OCI-M1 (cell line): Measurements from ENCODE around the gene ITGB5.
"Not testable (repeated sequence)": the region's sequence is repeated elsewhere in the genome, so short reads cannot be mapped to it uniquely, and the experiment has no call there.

ENCODE experiments used
- DNase-seq: peaks from one replicate; lab custom pipeline; 2025; lab: John Stamatoyannopoulos, UW

Gene ITGB5

DNA sequence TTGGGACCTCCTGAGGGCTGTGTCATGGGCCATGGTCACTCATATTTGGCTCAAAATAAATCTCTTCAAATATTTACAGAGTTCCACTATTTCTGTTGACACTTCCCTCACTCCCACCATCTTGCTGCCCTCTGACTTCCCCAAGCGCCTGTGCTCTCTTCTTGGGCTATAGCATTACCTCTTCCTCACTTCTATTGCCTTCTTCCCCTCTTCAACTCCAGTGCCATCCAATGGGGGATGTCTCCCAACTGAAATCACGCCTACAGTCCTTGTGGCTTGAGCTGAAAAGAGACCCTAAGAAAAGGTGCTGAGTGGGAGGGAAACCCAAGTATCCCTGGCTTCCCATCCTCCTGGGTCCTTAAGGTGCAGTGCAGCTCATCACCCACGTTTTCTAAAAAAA lies 135.1 kb downstream of the ITGB5 start:
- DNase-seq = no peak

DNA sequence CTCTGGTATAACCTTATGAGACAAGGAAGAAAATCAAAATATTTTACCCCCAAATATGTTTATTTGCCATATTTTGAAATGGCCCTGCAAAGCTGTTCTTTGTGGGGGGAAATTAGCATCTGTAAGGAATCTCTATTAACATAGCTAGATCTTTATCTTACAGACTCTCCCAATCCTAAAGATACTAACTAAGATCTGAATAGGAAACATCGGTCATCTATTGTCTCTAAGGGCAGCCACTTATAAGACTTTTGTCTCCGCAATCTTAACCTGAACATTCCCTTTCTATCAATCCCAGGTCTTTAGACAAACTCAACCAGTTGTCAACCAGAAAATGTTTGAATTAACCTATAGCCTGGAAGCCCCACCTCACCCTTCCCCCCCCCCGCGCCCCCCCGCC lies 135.7 kb downstream of the ITGB5 start:
- no peak for DNase-seq

DNA sequence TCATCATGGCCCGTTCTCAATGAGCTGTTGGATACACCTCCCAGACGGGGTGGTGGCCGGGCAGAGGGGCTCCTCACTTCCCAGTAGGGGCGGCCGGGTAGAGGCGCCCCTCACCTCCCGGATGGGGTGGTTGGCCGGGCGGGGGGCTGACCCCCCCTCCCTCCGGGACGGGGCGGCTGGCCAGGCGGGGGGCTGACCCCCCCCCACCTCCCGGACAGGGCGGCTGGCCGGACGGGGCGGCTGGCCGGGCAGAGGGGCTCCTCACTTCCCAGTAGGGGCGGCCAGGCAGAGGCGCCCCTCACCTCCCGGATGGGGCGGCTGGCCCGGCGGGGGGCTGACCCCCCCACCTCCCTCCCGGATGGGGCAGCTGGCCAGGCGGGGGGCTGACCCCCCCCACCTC lies 137.3 kb downstream of the ITGB5 start:
- DNase-seq = not testable (repeated sequence)

DNA sequence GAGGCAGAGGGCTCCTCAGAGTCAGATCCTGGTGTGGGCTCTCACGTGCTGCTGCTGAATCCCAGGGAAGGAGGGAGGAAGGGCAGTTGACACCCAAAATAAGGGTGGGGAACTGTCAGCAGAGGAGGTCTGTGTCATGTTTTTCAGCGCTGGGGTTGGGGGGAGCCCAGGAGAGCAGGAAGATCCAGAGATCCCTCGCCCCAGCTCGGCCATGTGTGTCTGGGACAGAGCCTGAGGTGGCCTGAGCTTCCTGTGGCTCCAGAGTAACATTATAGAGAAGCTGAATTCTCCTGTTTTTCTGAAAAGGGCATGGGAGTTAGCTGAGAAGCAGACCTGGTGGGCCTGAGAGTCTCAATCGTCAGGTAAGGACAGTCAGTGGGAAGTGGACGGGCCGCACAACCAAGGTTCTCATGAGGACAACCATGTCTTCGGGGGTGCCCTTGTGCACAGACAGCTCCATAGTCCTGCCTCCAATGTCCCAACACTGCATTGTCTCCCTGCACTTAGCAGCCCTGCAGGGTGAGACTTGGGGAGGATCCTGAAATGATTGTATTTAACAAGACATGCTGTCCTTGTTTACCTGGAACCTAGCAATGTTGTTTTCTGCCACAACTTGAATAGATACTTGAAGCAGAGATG lies 138.5 kb downstream of the ITGB5 start:
- no peak for DNase-seq

DNA sequence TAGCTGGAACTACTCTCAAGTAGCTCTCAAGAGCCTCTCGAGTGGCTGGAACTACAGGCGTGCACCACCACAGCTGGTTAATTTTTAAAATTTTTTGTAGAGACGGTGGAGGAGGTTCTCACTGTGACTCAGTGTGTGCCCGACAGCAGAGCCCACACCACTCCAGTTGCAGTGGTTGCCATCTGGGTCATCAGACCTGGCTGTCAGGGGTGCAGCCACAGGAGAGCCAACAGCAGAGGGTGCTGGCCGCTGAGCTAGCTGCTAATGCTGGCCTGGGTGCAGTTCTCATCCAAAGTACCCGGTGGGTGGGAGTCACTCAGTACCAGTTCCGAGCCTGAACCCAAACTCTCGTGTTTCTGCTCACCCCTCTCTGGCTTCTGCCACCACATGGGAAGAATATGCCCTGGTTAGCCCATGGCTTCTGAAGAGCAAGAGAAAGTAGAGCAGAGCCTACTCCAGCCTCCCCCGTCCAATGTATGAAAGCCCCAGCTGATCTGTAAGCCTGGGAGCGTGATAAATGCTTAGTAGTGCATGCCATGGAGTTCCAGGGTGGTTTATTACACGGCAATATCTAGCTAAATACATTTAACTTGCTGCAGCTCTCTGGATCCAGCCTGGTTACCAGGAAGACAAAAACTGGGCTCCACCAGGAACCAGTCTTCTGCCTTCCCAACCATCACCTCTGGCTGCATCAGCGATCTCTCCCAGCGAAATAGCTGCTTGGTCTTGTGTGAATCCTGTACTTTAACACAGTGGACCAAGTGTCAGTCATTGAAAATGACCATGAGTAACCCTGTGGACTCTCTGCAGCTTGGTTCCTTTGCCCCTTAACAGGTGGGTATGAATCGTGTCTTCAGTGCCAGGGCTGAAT lies 139.8 kb downstream of the ITGB5 start:
- DNase-seq = no peak

DNA sequence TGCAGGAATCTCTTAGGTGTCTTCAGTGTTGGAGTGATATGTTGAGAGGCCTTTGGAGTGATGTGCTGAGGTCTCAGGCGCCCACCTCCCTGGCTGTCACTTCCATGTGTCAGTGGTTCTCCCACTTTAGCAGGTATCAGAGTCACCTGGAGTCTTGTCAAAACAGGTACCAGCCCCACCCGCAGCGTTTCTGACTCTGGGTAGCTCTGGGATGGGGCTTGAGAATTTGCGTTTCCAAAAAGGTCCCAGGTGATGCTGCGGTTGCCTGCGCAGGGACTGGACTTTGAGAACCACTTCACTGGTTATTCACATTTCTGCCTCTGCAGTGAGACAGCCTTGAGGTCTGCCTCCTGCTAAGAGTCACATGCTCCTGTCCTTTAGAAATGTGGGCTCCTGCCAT lies 141.4 kb downstream of the ITGB5 start:
- no peak for DNase-seq

DNA sequence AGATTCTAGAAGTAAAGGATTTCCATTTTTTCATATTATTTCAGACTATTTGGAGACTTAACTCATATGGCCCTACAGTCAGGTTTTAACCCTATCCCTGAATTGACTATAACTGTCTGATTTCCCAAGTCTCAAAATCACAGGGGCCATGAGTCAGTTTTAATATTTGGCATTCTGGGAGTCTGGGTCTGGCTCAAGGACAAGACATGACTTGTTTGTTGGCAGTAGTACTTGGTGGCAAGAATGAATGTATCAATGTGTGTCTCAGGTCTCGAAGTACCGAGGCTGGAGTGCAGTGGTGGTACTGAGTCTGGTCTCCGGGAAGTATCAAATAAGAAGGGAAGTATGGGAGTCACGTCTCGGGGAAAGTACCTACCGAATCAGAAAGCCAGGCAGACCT lies 146.1 kb downstream of the ITGB5 start:
- no peak for DNase-seq

DNA sequence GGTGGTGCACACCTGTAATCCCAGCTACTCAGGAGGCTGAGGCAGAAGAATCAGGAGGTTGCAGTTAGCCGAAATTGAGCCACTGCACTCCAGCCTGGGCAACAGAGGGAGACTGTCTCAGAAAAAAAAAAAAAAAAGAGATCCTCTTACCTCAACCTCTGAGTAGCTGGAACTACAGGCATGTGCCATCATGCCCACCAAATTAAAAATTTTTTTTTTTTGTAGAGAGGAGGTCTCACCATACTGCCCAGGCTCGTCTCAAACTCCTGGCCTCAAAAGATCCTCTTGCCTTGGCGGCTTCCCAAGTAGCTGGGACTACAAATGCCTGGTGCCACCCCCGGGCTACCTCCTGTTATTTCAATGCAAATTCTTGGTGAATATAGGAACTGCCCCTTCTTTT lies 155.4 kb downstream of the ITGB5 start:
- DNase-seq = no peak

DNA sequence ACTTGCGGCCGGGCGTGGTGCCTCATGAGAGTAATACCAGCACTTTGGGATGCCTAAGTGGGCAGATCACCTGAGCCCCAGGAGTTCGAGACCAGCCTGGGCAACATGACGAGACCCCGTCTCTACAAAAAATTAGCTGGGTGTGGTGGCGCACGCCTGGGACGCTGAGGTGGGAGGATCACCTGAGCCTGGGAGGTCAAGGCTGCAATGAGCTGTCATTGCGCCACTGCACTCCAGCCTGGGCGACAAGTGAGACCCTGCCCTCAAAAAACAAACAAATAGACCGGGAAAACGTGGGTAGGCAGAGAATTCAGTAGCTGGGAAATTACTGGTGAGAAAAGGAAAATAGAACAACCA lies 156.2 kb downstream of the ITGB5 start:
- no peak for DNase-seq

DNA sequence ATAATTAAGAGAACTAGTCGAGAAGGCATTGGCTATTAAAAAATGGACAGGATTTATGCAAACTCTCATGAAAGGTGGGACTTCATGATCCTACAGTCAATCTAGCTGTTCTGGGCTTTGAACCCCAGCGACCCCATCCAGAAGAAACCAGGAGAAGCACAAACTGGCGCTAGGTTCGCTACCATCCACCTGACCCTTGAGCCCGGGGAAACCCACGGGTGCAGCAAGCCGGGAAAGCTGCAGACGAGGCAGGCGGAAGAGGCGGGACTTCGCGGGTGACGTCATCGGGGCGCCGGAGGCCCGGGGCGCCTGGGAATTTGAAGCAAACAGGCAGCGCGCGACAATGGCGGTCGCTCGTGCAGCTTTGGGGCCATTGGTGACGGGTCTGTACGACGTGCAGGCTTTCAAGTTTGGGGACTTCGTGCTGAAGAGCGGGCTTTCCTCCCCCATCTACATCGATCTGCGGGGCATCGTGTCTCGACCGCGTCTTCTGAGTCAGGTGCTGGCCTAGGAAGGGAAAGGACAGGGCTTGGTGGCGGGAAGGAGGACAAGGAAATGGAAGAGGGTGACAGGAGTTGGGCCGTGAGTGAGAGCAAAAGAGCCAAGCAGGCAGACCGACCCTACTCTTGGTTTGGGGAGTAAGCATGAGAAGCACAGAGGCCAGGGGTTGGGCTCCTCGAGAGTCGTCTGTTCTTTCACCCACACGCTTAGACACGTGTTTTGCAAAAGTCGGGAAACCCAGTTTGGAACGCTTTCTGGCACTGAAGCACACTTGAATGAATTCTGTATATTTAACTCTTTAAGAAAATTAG lies 156.8 kb downstream of the ITGB5 start, which contains the start of gene UMPS:
Gene UMPS, plus strand, starts transcription at position 324 of the 812 bp plus-strand sequence. Its CDS starts 20 bp downstream, at position 344.
- DNase-seq = peak; percentile 92

DNA sequence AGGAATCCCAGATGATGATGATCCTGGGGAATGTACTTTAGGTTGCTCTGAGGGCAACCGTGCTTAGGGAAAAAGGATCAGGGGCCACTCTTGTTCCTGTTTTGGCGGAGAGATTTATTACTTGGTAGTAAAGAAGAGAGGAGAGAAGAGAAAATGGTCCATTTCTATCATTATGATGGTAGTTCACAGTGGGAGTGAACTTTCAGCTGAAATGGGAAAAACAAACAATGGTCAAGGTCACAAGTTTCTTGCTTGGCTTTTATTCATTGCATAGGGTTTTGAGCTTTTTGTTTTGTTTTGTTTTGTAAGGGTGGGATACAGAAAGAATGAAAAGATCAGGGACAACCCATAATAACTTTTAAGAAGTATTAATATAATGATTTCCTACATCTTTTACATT lies 164.6 kb downstream of the ITGB5 start:
- DNase-seq = no peak

DNA sequence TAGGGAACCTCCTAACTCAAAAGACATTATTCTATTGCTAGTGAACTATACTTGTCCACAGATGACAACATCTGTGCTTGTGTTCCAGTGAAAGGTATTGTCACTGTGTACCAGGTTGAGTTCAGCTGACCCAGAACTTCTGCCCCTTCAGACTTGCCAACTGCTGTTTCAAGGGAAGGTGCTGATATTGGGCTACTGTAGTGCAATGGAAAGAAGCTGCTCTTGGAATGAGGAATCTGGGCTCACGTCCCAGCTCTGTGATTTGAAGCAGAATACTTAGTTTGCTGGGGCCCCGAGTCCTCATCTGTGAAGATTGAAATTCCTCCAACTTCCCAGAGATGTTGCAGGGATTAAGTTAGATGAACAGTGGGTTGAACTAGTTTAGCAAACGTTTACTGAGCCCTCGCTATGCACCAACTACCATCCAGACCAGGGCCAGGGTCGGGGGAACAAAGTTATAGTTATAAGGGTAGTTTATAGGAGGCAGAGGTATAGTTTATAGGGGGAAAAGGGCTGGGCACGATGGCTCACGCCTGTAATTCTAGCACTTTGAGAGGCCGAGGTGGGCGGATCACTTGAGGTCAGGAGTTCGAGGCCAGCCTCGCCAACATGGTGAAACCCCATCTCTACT lies 172.8 kb downstream of the ITGB5 start:
- no peak for DNase-seq
